Activated T-cell treated with anti-CD3 and anti-CD28 coated beads, Interleukin-2, amount 50 U/mL, for 48 hours (primary cell): ENCODE measurements around the gene EFNB3.

ENCODE experiments used
- DNase-seq, 2 experiments: peaks; one replicate each; pipeline ENCODE4 v3.0.0-alpha.2; 2020

The EFNB3 gene

GRCh38 chr17:7700510-7700909, 4.5 kb upstream of the EFNB3 start:
- DNase-seq: no peak

GRCh38 chr17:7701681-7702080, 3.3 kb upstream of the EFNB3 start:
- no peak for DNase-seq

- DNase-seq: no peak
Observed at GRCh38 chr17:7702776-7703175, 2.2 kb upstream of the EFNB3 start.

- DNase-seq: peak in 1 of 2 experiments; percentile 43
Observed at GRCh38 chr17:7703584-7704479, 1.2 kb upstream of the EFNB3 start.

GRCh38 chr17:7705269-7706255, 560 bp downstream of the EFNB3 start:
- no peak for DNase-seq

GRCh38 chr17:7706631-7707354, 1.8 kb downstream of the EFNB3 start:
- no peak for DNase-seq

GRCh38 chr17:7707446-7707845, 2.4 kb downstream of the EFNB3 start:
- no peak for DNase-seq

GRCh38 chr17:7707858-7708750, 3.1 kb downstream of the EFNB3 start:
- DNase-seq: no peak

GRCh38 chr17:7709031-7709430, 4.0 kb downstream of the EFNB3 start:
- DNase-seq: no peak

- DNase-seq: no peak
Observed at GRCh38 chr17:7710301-7710700, 5.3 kb downstream of the EFNB3 start.

- DNase-seq: peak in 1 of 2 experiments; percentile 38
Observed at GRCh38 chr17:7711051-7711755, 6.2 kb downstream of the EFNB3 start.

- DNase-seq: no peak
Observed at GRCh38 chr17:7712111-7712771, 7.2 kb downstream of the EFNB3 start.

GRCh38 chr17:7713782-7714181, 8.8 kb downstream of the EFNB3 start:
- no peak for DNase-seq

- DNase-seq: no peak
Observed at GRCh38 chr17:7714721-7715594, 10.0 kb downstream of the EFNB3 start.

GRCh38 chr17:7715936-7716886, 11.2 kb downstream of the EFNB3 start:
- no peak for DNase-seq

- DNase-seq: peak; percentile 71 to 78
Observed at GRCh38 chr17:7716901-7717755, 12.1 kb downstream of the EFNB3 start, which contains the start of gene DNAH2. DNAH2 (plus strand) TSS chr17:7717744; CDS start chr17:7719735, 1,991 bp downstream.

GRCh38 chr17:7717756-7718350, 12.9 kb downstream of the EFNB3 start:
- peak in 1 of 2 experiments; percentile 35 for DNase-seq
